Cardiac muscle cell (in vitro differentiated cells and primary cell): ENCODE measurements around the gene TSSC4. TPM values are rescaled to one million over a fixed set of nuclear protein-coding genes. Genes with fewer than 3 reads are reported as not detected.

ENCODE experiments used
- DNase-seq, 2 donors: peaks; one replicate each; pipeline versions ENCODE4 v3.0.0 to v3.0.0-alpha.2; 2010 to 2017; ENCODE audit warnings: low read depth in 1 of 2, low spot score in 1 of 2
- H3K27ac ChIP-seq: fragments of 200-600 bp; sonication (generic); 2 replicates; pipeline ENCODE4 v1.5.1; 2016
- H3K27me3 ChIP-seq: fragments of 200-600 bp; sonication (generic); 2 replicates; pipeline ENCODE4 v1.6.0; 2016; ENCODE audit warnings: control low read depth
- H3K36me3 ChIP-seq: fragments of 200-600 bp; sonication (generic); 2 replicates; pipeline ENCODE4 v1.5.1; 2016; ENCODE audit warnings: control low read depth
- H3K4me1 ChIP-seq: fragments of 200-600 bp; sonication (generic); 2 replicates; pipeline ENCODE4 v1.8.1; 2017; ENCODE audit warnings: low read depth, mild to moderate bottlenecking, mixed run types
- H3K4me3 ChIP-seq: fragments of 200-600 bp; sonication (generic); 2 replicates; pipeline ENCODE4 v1.5.1; 2016; ENCODE audit warnings: mild to moderate bottlenecking
- H3K9me3 ChIP-seq: fragments of 200-600 bp; sonication (generic); 2 replicates; pipeline ENCODE4 v1.5.1; 2017; ENCODE audit warnings: low read depth, mild to moderate bottlenecking, control low read depth
- CTCF ChIP-seq: IDR thresholded peaks from 2 replicates; pipeline ENCODE4 v1.5.1; 2012; ENCODE audit warnings: low read depth, mild to moderate bottlenecking, low read length
- polyA plus RNA-seq: library from polyadenylated mRNA; unstranded; fragments of >200 nt; fragmentation: Nextera tagmentation; extraction: Ambion mirVana; gene quantifications from 2 replicates; pipeline ENCODE4 v1.2.1, GENCODE V29; 2016
- total RNA-seq: library from RNA; depleted of rRNA; stranded (reverse); fragments of >200 nt; gene quantifications from 2 replicates; pipeline ENCODE4 v1.2.3, GENCODE V29; 2016

The TSSC4 gene
- total and polyA plus RNA-seq, 2 experiments from 2014 or later = 61.4 to 94.8 TPM

- Histone ChIP-seq H3K27me3 (no peaks in the 10 kb centered on the region), H3K27ac (no peak overlapping the region), H3K4me1 (no peaks in the 10 kb centered on the region), H3K4me3 (no peak overlapping the region), H3K36me3 (no peaks in the 10 kb centered on the region), H3K9me3 (no peaks in the 10 kb centered on the region)
- TF ChIP-seq CTCF = no peak
- DNase-seq = no peak
These were observed 24.4 kb downstream of the TSSC4 start for GRCh38 chr11:2424811-2425495.

- no peaks in the 10 kb centered on the region for H3K36me3 ChIP-seq
- TF ChIP-seq CTCF = no peak
- H3K4me1 ChIP-seq = no peaks in the 10 kb centered on the region
- no peaks in the 10 kb centered on the region for H3K9me3 ChIP-seq
- no peak overlapping the region for H3K4me3 ChIP-seq
- H3K27me3 ChIP-seq = no peaks in the 10 kb centered on the region
- DNase-seq = no peak
- no peak overlapping the region for H3K27ac ChIP-seq
These were observed 25.0 kb downstream of the TSSC4 start for GRCh38 chr11:2425506-2425905.

- Histone ChIP-seq H3K4me1 (no peaks in the 10 kb centered on the region), H3K4me3 (no peak overlapping the region), H3K27me3 (no peaks in the 10 kb centered on the region), H3K27ac (no peak overlapping the region), H3K36me3 (no peaks in the 10 kb centered on the region), H3K9me3 (no peaks in the 10 kb centered on the region)
- no peak for DNase-seq
- no peak for TF ChIP-seq CTCF
These were observed 25.7 kb downstream of the TSSC4 start for GRCh38 chr11:2426221-2426620.

- Histone ChIP-seq H3K4me1 (no peaks in the 10 kb centered on the region), H3K4me3 (no peak overlapping the region), H3K9me3 (no peaks in the 10 kb centered on the region), H3K27me3 (no peaks in the 10 kb centered on the region), H3K27ac (no peak overlapping the region), H3K36me3 (no peaks in the 10 kb centered on the region)
- DNase-seq = no peak
- TF ChIP-seq CTCF = no peak
These were observed 26.4 kb downstream of the TSSC4 start for GRCh38 chr11:2426826-2427521.

- Histone ChIP-seq H3K27ac (no peak overlapping the region), H3K36me3 (no peaks in the 10 kb centered on the region), H3K4me1 (no peaks in the 10 kb centered on the region), H3K9me3 (no peaks in the 10 kb centered on the region), H3K27me3 (no peaks in the 10 kb centered on the region), H3K4me3 (no peak overlapping the region)
- no peak for TF ChIP-seq CTCF
- no peak for DNase-seq
These were observed 27.3 kb downstream of the TSSC4 start for GRCh38 chr11:2427721-2428321.
